Measurements from ENCODE around the gene DNAJC27. TPM values are rescaled to one million over a fixed set of nuclear protein-coding genes. Genes with fewer than 3 reads are reported as not detected.

The DNAJC27 gene
- polyA plus RNA-seq, 4 donors, result 9.0 to 11.3 (median 10.2) TPM

DNA sequence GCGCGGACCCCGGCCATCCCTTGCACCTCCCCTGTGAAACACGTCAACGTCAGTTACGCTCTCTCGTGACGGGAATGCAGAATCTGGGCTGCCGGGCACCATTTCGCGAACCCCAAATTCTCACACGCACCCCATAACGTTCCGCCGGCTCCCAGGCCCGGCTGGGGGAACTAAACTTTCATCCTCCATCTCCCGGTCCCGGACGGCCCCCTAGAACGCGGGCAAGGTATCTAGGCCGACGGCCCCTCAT lies 544 bp downstream of the DNAJC27 start:
- DNase-seq (ENCODE audit: low read depth in 4 of 4, low spot score in 3 of 4), result no peak

DNA sequence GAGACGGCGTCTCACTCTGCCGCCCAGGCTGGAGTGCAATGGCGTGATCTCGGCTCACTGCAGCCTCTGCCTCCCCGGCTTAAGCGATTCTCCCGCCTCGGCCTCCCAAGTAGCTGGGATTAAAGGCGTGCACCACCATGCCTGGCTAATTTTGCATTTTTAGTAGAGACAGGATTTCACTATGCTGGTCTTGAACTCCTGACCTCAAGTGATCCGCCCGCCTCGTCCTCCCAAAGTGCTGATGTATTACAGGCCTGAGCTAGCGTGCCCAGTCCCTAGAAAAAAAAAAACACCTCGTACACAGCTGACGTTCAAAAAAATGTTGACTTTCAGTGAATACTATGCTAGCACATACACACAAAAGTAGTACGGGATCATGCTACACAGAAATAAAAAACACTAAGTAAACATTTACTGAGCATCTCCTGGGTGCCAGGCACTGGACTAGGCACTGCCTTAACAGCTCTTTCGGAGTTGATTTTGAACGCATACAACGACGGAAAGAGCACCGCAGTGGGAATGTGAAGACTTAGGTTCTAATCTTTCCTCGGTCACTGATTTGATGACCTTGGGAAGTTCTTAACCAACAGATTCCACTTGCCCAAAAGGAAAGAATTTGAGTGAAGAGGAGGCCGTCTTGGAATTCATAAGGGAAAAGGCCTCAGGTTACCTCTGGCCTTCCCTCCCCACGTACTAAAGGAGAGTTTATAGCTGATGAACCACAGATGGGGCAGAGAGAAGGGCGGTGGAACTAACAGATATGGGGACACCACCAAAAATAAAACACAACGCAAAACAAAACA lies 1.1 kb downstream of the DNAJC27 start:
- DNase-seq (ENCODE audit: low read depth in 4 of 4, low spot score in 3 of 4), result peak; percentile 33 to 44 (median 38)

DNA sequence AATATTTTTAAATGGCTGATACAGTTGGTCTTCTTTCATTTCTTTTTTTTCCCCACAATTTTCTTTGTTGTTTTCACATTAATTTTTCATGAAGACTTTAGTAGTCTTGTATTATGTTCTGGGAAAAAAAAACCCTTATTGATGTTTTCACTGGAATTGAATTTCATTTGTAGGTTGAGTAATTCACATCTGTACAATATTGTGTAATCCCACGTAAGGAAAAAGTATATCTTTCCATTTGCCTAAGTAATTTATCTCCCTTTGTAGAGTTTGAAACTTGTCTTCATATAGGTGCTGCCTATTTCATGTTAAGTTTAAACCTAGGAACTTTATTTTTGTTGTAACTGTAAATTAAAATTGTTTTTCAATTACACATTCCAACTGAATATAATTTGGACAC lies 2.0 kb downstream of the DNAJC27 start:
- DNase-seq (ENCODE audit: low read depth in 4 of 4, low spot score in 3 of 4), result no peak

DNA sequence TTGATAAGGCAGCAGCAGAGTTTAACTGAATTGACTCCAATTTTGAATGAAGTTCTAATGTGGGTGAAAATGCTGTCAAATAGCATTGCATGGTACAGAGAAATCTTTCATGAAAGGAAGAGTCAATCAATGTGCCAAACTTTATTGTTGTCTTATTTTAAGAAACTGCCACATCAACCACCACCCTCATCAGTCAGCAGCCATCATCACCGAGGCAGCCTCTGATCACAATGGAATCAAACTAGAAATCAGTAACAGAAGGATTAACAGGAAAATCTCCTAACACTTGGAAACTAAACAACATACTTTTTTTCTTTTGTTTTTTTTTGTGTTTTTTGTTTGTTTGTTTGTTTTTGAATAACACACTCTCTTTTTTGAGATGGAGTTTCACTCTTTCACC lies 9.9 kb downstream of the DNAJC27 start:
- no peak for DNase-seq (ENCODE audit: low read depth in 4 of 4, low spot score in 3 of 4)

DNA sequence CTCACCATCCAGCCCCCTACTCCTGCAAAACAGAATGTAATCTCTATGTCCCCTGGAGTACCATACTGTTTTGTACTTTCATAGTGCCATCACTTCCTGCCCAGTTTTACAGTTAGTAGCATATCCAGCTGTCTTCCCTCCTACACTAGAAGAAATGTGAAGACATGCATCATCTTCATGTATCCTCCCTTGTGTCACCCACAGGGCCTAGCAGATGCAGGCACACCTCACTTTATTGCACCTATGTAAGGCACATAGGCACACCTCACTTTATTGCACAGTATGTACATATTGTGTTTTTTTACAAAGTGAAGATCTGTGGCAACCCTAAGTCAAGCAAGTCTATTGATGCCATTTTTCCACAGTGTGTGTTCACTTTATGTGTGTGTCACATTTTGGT lies 12.0 kb downstream of the DNAJC27 start:
- DNase-seq (ENCODE audit: low read depth in 4 of 4, low spot score in 3 of 4), result no peak

DNA sequence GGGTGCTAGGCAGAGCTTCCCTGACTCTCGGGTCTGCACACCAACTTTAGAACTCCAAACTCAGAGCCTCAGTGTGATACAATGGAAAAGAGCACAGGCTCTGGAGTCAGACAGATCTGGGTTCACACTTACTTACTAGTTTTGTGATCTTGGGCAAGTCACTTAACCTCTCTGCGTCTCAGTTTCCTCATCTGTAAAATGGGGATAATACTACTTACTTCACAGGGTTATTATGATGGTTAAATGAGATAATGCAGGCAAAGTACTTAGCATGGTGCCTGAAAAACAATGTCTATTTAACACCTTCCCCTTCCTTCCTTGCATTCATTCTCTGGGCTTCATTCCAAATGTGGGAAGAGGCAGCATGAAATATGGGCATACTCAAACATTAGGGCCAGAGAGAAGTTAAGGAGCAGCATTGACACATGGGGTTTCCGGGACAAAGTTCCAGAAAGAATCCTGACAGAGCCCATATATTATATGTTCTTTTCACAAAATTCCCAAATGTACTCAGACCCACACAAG lies 13.3 kb downstream of the DNAJC27 start:
- DNase-seq (ENCODE audit: low read depth in 4 of 4, low spot score in 3 of 4), result no peak

DNA sequence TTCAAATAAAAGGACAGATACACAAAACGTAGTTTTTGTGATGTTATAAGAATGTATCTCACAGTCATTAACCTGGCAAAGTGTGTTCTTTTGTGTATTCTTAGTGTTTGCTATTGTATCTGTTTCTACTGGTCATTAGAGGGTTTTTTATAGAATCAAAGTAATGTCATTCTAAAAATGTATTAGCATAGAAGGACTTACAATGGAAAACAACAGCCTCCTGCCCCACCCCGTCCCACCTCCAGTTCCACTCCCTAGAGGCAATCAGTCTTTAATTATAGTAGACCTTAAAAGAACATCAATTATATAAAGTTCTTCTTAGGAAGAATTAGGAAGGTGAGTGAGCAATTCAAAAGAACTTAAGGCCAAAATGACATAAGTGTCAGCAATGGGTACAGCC lies 13.8 kb downstream of the DNAJC27 start:
- no peak for DNase-seq (ENCODE audit: low read depth in 4 of 4, low spot score in 3 of 4)

DNA sequence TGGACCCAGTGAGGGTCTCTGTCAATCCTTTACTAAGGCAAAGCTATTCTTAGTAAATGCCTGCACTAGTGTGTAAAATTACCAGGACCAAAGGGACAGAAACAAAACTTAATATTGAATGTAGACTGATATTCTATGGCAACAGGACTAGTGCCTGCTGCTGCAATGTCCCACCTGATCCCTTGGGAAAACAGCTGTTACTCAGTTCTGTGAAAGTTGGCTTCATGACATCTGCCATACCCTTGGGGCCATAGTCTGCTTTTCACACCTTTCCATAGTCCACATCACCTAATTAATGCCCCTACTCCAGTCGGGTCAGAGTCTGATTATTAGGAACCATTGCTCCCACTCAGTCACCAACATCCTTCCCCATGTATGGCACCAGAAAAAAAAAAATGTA lies 14.5 kb downstream of the DNAJC27 start:
- no peak for DNase-seq (ENCODE audit: low read depth in 4 of 4, low spot score in 3 of 4)

DNA sequence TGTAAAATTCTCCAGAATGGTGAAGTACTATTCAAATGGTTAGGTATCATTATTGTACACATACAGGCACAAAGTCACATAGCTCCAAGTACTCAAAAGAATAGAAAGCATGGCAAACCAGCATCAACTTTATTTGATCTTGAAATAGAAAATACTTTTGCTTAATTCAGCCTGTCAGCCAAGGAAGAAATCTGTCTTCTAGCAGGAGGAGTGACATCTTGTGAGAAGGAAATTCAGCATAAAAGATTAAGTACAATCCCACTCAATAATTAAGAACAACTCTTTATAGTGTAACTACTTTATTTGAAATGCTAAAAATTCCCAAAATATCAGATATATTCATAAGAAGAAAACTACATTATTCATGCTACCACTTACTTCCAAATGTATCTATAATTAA lies 15.8 kb downstream of the DNAJC27 start:
- no peak for DNase-seq (ENCODE audit: low read depth in 4 of 4, low spot score in 3 of 4)

DNA sequence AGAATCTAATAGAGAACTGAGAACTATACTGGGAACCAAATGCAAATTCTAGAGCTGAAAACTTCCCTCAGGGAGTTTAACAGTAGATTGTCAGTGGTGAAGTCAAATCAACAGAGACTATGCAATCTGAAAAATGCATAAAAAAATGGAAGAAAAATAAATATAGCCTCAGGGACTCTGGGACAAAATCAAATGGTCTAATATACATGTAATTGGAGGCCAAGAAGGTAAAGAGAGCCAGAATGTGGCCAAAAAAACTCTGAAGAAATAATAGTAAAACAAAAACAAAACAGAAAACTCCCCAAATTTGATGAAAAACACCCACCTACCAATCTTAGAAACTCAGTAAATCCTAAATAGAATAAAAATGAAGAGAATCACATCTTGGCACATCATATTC lies 16.5 kb downstream of the DNAJC27 start:
- DNase-seq (ENCODE audit: low read depth in 4 of 4, low spot score in 3 of 4), result no peak

DNA sequence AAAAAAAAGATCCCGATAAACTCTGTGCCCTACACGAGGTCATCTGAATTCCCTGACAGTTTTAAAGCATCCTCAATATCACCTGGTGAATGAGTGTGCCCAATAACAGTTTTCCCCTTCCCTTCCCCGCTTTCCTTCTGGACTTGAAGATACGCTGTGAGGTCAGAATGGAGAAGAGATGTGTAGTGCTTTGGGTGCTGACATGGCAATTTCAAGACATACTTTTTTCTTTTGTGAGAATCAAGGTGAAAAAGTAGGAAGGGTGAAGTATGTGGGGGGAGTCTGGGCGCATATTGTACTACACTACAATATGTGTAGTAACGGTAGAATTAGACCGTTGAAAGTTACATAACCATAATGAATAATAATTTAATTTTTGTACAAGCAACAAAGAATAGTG lies 21.7 kb downstream of the DNAJC27 start:
- DNase-seq (ENCODE audit: low read depth in 4 of 4, low spot score in 3 of 4), result no peak

DNA sequence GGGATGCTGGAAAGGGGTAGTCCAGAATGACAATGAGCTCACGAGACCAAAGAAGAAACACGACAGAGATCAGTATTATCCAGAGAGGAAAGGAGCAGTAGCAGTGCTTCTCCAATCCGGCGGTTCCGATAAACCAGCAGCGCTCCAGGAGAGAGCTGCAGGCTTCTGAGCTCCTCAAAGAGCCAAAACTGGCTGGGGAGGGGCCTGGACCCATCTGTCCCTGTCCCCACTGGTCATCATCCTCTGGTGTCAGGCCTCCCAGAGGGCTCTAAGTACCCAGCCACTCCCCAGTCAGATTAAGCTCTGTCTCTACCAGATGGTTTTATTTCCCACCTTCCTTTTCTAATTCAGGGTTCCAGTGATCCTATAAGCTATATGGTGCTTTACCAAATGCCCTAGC lies 23.2 kb downstream of the DNAJC27 start:
- no peak for DNase-seq (ENCODE audit: low read depth in 4 of 4, low spot score in 3 of 4)

DNA sequence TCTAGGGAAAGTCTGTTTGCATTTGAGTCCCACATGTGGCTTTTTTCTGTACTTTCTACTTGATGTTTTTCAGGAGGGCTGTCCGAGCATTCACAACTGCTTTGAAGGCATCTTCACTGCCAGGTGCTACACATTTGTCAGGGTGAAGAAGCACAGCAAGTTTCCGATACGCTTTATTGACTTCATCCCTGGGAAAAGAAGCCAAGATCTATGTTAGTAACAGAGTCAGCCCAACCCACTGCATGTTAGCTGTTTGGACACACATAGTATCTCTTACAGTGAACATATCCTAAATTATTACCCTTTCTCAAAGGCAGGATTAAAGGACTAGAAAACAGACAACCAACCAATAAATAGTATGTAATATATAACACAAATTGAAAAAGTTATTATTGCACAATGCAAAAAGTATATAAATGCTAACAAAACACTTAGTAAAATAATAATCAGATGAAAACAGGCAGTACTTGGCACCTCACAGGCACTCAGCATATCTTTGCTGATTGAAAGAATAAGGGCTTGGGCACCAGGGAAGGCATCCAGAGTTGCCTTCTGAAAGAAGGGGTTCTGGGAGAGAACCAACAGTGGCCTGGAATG lies 24.1 kb downstream of the DNAJC27 start:
- DNase-seq (ENCODE audit: low read depth in 4 of 4, low spot score in 3 of 4), result no peak

DNA sequence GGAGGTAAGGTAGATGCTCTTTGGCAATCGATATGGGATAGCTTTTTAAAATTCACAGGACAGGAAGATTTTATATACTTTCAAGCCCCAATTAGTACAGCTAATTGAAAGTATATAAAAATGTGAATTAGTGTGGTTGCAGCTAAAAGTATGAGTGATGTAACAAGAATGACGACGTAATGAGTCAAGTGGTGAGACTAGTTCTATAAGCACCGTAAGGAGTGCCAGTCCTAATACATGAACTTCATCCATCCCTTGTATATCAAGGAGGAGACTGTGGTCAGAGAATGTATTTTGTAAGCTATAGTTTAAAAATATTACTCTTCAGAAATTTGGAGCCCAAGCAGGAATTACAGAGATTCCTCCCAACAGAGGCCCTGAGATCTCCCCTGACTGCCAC lies 25.8 kb downstream of the DNAJC27 start:
- no peak for DNase-seq (ENCODE audit: low read depth in 4 of 4, low spot score in 3 of 4)

DNA sequence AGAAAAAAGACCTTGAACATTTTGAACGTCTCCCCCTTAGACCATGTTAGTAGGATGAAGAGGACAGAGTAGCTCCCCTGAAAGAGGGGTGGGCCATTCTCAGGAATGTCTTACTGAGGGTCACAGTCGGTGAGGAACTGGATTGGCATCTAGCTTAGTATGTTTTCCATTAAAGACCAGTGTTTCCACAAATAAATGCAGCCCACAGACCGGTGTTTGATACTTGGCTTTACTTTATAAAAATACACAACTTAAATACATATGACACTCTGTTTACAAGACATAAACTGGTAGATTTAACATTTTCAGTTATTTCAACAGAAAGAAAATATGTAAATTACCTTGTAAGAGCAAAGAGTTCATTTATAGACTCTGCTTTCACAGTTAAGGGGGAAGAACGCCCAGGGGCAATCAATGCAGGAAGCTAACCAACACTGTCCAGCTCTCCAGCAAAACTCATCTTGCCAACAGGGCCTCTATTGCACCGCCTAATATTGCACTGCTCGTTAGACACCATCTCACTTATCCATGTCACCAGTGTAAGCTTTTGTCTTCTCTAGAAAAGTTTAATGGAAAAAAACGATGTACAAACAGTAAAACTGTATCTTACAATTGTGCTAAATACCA lies 28.2 kb downstream of the DNAJC27 start:
- DNase-seq (ENCODE audit: low read depth in 4 of 4, low spot score in 3 of 4), result no peak

DNA sequence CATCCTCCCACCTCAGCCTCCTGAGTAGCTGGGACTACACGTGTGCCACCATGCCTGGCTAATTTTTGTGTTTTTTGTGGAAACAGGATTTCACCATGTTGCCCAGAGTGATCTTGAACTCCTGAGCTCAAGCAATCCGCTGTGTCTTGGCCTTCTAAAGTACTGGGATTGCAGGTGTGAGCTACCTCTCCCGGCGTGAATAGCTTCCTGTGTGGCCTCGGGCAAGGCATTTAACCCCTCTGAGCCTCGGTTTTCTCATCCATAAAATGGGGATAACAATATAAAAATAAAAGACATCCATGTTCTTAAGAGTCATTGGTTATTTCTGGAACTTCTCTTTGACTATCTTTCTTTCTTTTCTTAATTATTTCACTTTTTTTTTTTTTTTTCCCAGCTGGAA lies 32.4 kb downstream of the DNAJC27 start:
- DNase-seq (ENCODE audit: low read depth in 4 of 4, low spot score in 3 of 4), result no peak

DNA sequence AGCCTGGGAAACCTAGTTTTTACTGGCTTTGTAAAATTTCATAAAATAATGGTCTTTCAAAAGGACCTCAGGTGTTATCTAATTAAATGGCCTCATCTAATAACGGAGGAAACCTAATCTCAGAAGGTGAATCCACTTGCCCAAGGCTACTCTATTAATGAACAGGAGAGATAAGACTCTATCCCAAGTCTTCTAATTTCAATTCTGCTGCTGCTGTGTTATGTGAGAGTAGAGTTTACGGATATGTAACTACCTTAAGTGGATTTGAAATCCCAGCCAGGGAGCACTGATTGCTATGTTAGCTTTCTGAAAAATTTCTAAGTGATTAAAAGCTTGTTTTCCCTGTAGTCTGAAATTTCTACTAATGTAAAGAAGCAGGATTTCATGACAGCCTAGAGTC lies 34.5 kb downstream of the DNAJC27 start:
- DNase-seq (ENCODE audit: low read depth in 4 of 4, low spot score in 3 of 4), result no peak

DNA sequence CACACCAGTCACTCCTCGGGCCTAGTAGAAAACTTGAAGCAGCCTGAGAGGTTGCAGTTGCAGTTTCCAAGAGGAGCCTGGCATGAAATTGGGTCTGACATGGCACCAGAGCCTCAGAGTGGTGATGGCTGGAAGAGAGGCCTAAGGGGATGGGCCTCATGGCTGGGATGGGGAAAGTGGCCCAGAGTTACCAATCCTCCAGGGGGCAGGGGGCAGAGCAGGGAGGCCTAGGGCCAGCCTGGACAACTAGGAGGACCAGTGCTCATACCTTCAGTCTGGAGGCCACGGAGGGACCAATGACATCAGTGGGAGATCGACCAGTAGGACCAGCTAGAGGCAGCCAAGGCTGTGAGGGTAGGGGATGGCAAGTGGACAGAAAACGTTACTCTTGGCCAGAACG lies 36.6 kb downstream of the DNAJC27 start:
- no peak for DNase-seq (ENCODE audit: low read depth in 4 of 4, low spot score in 3 of 4)

DNA sequence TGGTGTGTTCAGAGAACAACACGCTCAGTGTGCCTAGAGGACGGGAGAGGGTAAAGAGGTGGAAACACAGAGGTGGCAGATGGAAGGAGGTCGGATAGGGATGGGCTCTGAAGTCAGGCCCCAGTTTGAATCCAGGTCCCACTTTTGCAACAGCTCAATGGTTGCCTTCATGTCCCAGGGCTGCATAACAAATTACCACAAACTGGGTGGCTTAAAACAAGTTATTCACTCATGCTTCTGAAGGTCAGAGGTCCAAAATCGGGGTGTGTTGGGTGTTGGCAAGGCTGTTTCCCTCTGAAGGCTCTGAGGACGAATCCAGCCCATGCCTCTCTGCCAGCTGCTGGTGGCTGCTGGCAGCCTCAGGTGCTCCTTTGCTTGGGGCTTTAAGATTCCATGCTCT lies 39.0 kb downstream of the DNAJC27 start:
- no peak for DNase-seq (ENCODE audit: low read depth in 4 of 4, low spot score in 3 of 4)

DNA sequence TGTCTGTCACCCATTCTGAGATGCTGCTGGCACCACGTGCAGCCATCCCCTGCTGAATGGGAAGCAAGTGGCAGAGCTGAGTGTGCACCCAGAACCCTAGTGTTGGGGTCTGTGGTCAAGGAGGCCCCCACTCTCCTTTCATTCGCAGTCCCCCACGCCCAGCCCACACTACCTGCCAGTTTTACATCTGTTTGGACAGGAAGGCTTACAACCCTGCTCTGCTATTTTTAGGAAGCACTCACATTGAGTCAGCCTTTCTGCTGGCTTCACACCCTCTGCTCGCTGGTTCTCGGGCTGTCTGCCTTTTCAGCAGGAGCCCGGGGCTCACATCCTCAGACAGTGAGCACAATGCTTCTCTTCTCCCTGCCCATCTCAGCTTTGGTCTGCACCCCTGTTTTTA lies 41.0 kb downstream of the DNAJC27 start:
- no peak for DNase-seq (ENCODE audit: low read depth in 4 of 4, low spot score in 3 of 4)

DNA sequence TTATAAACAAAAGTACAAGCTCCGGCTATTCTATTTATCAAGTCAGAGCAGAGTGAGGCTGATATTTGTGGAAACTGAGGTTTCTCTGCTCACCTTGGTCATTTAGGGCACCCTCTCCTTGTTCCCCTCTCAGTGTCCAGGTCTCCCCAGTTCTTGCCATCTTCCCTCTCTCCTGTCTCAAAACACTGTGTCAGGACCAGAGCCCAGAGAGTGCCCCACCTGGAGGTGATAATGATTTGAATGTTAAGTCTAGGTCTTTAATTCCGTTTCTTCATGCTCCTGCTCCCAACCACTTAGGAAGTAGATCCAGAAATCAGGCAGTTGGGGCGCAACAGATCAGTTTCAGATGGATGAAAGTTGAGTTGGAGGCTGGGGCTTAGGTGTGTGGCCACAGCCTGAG lies 42.5 kb downstream of the DNAJC27 start:
- no peak for DNase-seq (ENCODE audit: low read depth in 4 of 4, low spot score in 3 of 4)

DNA sequence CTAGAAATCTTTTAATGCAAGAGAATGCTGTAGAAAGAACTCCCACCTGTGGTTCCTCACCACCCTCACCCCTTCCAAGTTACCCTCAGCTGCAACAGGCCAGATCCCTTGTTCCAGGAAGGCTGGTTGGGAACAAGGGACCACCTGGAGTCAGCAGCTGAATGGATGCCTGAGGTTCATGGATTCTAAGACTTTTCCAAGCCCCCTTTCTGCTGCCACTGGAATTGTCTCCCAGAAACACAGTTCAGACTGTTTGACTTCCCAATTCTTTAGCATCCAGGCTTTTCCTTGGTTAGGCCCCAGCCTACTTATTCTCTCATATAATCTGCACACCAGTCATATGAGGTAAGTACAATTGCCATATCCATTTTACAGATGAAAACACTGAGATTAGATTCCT lies 43.7 kb downstream of the DNAJC27 start:
- no peak for DNase-seq (ENCODE audit: low read depth in 4 of 4, low spot score in 3 of 4)

Data from right renal pelvis (tissue), 4 donors.